GM12878 (cell line): ENCODE measurements around the gene MB.

Source experiments
- CBX5 ChIP-seq: sonication (generic); IDR thresholded peaks from 2 replicates; pipeline ENCODE4 v1.6.1; 2016; ENCODE audit warnings: low read depth, moderate library complexity, mild to moderate bottlenecking, inconsistent platforms
- EZH2 ChIP-seq: IDR thresholded peaks from 2 replicates; pipeline ENCODE4 v1.6.1; 2012; ENCODE audit warnings: low read depth, mild to moderate bottlenecking, control low read depth, inconsistent platforms, low read length, borderline replicate concordance; ENCODE audit not compliant: control insufficient read depth
- JUNB ChIP-seq: IDR thresholded peaks from 2 replicates; pipeline ENCODE4 v1.6.1; 2016; ENCODE audit warnings: antibody characterized with exemption, mild to moderate bottlenecking
- NBN ChIP-seq: fragments of 450-650 bp; IDR thresholded peaks from 2 replicates; pipeline ENCODE4 v1.6.1; 2016
- NR2C2 ChIP-seq: IDR thresholded peaks from 2 replicates; pipeline ENCODE4 v1.6.1; 2011; ENCODE audit warnings: borderline replicate concordance, low read depth; ENCODE audit not compliant: control insufficient read depth, insufficient read length
- POLR2A ChIP-seq: IDR thresholded peaks from 2 replicates; pipeline ENCODE4 v1.6.1; 2011; ENCODE audit warnings: low read depth, mild to moderate bottlenecking, low read length
- RB1 ChIP-seq: fragments of 450-650 bp; formaldehyde crosslinking; IDR thresholded peaks from 2 replicates; pipeline ENCODE4 v1.6.1; 2017; ENCODE audit warnings: mild to moderate bottlenecking, borderline replicate concordance
- SRF ChIP-seq, 2 experiments: IDR thresholded peaks; 2 replicates each; pipeline ENCODE4 v1.6.1; 2011; ENCODE audit warnings: low read depth in 2 of 2, low read length in 2 of 2, mild to moderate bottlenecking in 1 of 2, moderate library complexity in 1 of 2
- YY1 ChIP-seq: IDR thresholded peaks from 2 replicates; pipeline ENCODE4 v1.6.1; 2011; ENCODE audit warnings: low read depth, mild to moderate bottlenecking, low read length
- ZNF384 ChIP-seq: IDR thresholded peaks from 2 replicates; pipeline ENCODE4 v1.6.1; 2012; ENCODE audit warnings: low read depth, mild to moderate bottlenecking, low read length, improper control_type of control experiment, borderline replicate concordance
- TF ChIP-seq, protein P1 (sequence below): fragments of 450-650 bp; IDR thresholded peaks from 2 replicates; pipeline ENCODE4 v1.6.1; 2017; ENCODE audit warnings: mild to moderate bottlenecking
- TF ChIP-seq, protein P2 (sequence below): IDR thresholded peaks from 2 replicates; pipeline ENCODE4 v1.6.1; 2011; ENCODE audit warnings: low read depth, low read length, improper control_type of control experiment, borderline replicate concordance
- TF ChIP-seq, protein P3 (sequence below), 3 experiments: IDR thresholded peaks in 2 of 3; conservative IDR thresholded peaks in 1 of 3; 2 replicates each; pipeline ENCODE4 v1.5.1; 2011; ENCODE audit warnings: low read depth in 3 of 3, low read length in 3 of 3, mild to moderate bottlenecking in 3 of 3, control low read depth in 2 of 3, moderate library complexity in 2 of 3, inconsistent platforms in 1 of 3, mixed read lengths in 1 of 3; ENCODE audit not compliant: control insufficient read depth in 2 of 3, insufficient read depth in 1 of 3; ENCODE audit errors: extremely low read depth in 1 of 3
- TF ChIP-seq, protein P4 (sequence below): IDR thresholded peaks from 2 replicates; pipeline ENCODE4 v1.6.1; 2012; ENCODE audit warnings: low read depth, low read length, improper control_type of control experiment

DNA sequence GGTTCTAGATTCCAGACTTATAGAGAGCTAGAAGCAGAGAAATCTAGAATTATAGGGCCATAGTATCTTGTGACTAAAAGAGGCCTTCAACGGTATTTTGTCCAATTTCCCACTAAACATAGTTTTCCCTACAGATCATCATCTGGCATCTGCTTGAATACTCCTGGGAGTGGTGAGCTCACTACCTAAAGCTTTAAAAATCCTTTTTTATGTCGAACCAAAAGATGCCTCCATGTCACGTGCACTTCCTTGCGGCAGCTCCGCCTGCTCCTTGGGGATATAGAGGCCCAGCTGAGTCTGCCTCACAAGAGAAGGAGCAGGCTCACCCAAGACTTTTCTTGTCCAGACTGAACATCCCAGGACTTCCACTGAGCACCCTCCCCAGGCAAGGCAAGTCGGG is 4.3 kb upstream of the MB start:
- TF ChIP-seq, protein P1, sequence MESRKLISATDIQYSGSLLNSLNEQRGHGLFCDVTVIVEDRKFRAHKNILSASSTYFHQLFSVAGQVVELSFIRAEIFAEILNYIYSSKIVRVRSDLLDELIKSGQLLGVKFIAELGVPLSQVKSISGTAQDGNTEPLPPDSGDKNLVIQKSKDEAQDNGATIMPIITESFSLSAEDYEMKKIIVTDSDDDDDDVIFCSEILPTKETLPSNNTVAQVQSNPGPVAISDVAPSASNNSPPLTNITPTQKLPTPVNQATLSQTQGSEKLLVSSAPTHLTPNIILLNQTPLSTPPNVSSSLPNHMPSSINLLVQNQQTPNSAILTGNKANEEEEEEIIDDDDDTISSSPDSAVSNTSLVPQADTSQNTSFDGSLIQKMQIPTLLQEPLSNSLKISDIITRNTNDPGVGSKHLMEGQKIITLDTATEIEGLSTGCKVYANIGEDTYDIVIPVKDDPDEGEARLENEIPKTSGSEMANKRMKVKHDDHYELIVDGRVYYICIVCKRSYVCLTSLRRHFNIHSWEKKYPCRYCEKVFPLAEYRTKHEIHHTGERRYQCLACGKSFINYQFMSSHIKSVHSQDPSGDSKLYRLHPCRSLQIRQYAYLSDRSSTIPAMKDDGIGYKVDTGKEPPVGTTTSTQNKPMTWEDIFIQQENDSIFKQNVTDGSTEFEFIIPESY, result no peak
- no peak for TF ChIP-seq JUNB
- TF ChIP-seq, protein P2, sequence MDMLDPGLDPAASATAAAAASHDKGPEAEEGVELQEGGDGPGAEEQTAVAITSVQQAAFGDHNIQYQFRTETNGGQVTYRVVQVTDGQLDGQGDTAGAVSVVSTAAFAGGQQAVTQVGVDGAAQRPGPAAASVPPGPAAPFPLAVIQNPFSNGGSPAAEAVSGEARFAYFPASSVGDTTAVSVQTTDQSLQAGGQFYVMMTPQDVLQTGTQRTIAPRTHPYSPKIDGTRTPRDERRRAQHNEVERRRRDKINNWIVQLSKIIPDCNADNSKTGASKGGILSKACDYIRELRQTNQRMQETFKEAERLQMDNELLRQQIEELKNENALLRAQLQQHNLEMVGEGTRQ, result no peak
- TF ChIP-seq, protein P3, sequence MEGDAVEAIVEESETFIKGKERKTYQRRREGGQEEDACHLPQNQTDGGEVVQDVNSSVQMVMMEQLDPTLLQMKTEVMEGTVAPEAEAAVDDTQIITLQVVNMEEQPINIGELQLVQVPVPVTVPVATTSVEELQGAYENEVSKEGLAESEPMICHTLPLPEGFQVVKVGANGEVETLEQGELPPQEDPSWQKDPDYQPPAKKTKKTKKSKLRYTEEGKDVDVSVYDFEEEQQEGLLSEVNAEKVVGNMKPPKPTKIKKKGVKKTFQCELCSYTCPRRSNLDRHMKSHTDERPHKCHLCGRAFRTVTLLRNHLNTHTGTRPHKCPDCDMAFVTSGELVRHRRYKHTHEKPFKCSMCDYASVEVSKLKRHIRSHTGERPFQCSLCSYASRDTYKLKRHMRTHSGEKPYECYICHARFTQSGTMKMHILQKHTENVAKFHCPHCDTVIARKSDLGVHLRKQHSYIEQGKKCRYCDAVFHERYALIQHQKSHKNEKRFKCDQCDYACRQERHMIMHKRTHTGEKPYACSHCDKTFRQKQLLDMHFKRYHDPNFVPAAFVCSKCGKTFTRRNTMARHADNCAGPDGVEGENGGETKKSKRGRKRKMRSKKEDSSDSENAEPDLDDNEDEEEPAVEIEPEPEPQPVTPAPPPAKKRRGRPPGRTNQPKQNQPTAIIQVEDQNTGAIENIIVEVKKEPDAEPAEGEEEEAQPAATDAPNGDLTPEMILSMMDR (IDR thresholded peaks at IDR 0.05 in 2 of 3, conservative IDR thresholded peaks at IDR 0.05 in 1 of 3; ENCODE audit: control insufficient read depth in 2 of 3, extremely low read depth in 1 of 3, insufficient read depth in 1 of 3, low read depth in 3 of 3, low read length in 3 of 3), result no peak
- no peak for TF ChIP-seq SRF (IDR thresholded peaks at IDR 0.05; ENCODE audit: low read depth in 2 of 2, low read length in 2 of 2)
- no peak for TF ChIP-seq ZNF384
- TF ChIP-seq POLR2A, result no peak
- TF ChIP-seq, protein P4, sequence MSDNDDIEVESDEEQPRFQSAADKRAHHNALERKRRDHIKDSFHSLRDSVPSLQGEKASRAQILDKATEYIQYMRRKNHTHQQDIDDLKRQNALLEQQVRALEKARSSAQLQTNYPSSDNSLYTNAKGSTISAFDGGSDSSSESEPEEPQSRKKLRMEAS, result no peak
- TF ChIP-seq NBN, result no peak
- no peak for TF ChIP-seq RB1
- no peak for TF ChIP-seq EZH2
- TF ChIP-seq CBX5, result no peak
- TF ChIP-seq NR2C2, result no peak
- TF ChIP-seq YY1, result no peak
